ENCODE results near the gene COBL.

Gene COBL

DNA sequence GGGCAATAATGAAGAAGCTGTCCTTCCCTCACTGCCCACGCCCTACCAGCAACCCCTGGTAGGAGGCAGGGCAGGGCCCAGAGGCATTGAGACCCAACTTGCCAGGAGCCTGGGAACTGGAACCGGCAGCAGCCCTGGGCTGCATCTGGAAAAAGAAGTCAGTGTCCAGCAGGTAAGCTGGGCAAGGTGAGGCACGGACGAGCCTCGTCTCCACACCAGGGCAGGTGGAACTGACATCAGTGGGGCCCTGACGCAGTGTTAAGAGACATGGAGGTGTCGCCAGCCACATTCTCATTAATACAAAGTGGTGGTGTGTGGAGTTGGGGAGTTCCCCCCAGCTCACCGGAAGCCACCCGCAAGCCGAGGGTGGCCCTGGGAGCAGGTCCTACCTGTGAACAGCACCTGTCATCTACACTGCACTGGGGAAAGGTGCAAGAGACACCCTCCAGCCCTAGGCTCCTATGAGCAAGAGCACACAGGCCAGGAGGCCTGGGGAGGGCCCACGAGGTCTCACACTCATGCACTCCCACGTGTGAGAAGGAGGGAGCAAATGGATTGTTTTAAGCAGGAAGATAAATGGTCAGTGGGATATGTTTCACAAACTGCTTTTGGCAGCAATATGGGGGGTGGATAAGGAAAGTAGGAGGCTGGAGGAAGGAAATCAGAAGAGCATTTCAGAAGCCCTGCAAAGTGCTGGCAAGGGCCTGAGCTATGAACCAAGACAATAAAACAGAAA, 53.6 kb downstream of the COBL start:
- no peak for DNase-seq
- Mint-ChIP-seq H3K36me3 (ENCODE audit: low read depth) (no peaks in the 10 kb centered on the region), H3K4me1 (ENCODE audit: low read depth) (no peaks in the 10 kb centered on the region), H3K27ac (no peak overlapping the region), H3K27me3 (no peaks in the 10 kb centered on the region), H3K4me3 (no peak overlapping the region), H3K9me3 (no peaks in the 10 kb centered on the region)

GRCh38 chr7:51261950-51262795, 54.4 kb downstream of the COBL start:
- no peak overlapping the region for H3K4me3 Mint-ChIP-seq
- H3K4me1 Mint-ChIP-seq (ENCODE audit: low read depth): no peaks in the 10 kb centered on the region
- H3K27me3 Mint-ChIP-seq: no peaks in the 10 kb centered on the region
- DNase-seq: no peak
- H3K27ac Mint-ChIP-seq: no peak overlapping the region
- H3K9me3 Mint-ChIP-seq: no peaks in the 10 kb centered on the region
- no peaks in the 10 kb centered on the region for H3K36me3 Mint-ChIP-seq (ENCODE audit: low read depth)

GRCh38 chr7:51261117-51261835, 55.3 kb downstream of the COBL start:
- H3K36me3 Mint-ChIP-seq (ENCODE audit: low read depth): no peaks in the 10 kb centered on the region
- no peak overlapping the region for H3K4me3 Mint-ChIP-seq
- H3K27me3 Mint-ChIP-seq: no peaks in the 10 kb centered on the region
- H3K9me3 Mint-ChIP-seq: no peaks in the 10 kb centered on the region
- H3K4me1 Mint-ChIP-seq (ENCODE audit: low read depth): no peaks in the 10 kb centered on the region
- DNase-seq: no peak
- H3K27ac Mint-ChIP-seq: no peak overlapping the region

GRCh38 chr7:51260516-51260915, 56.1 kb downstream of the COBL start:
- Mint-ChIP-seq H3K36me3 (ENCODE audit: low read depth) (no peaks in the 10 kb centered on the region), H3K27ac (no peak overlapping the region), H3K27me3 (no peaks in the 10 kb centered on the region), H3K4me1 (ENCODE audit: low read depth) (no peaks in the 10 kb centered on the region), H3K4me3 (no peak overlapping the region), H3K9me3 (no peaks in the 10 kb centered on the region)
- DNase-seq: no peak

GRCh38 chr7:51259766-51260165, 56.8 kb downstream of the COBL start:
- Mint-ChIP-seq H3K27ac (no peak overlapping the region), H3K36me3 (ENCODE audit: low read depth) (no peaks in the 10 kb centered on the region), H3K4me1 (ENCODE audit: low read depth) (no peaks in the 10 kb centered on the region), H3K9me3 (no peaks in the 10 kb centered on the region), H3K27me3 (no peaks in the 10 kb centered on the region), H3K4me3 (no peak overlapping the region)
- no peak for DNase-seq

DNA sequence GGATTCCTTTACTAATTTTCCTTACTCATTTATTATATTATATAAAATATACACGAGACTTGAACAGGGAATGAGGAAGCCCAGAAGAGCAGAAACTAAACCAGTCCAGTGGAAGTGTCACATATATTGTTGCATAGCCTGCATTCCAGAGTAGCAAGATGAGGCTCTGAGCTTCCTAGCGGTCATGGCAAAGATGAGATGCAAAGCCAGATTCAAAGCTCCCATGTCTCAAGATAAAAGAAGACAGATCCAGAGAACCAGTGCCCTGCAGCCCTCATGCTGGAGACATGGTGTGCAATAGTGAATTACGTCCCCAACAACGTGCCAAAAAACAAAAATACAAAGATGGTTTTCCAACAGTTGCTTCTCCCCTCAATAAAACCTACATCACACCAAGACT, 59.7 kb downstream of the COBL start:
- Mint-ChIP-seq H3K27ac (no peak overlapping the region), H3K4me1 (ENCODE audit: low read depth) (no peaks in the 10 kb centered on the region), H3K27me3 (no peaks in the 10 kb centered on the region), H3K36me3 (ENCODE audit: low read depth) (no peaks in the 10 kb centered on the region), H3K4me3 (no peak overlapping the region), H3K9me3 (no peaks in the 10 kb centered on the region)
- DNase-seq: no peak

GRCh38 chr7:51256209-51256781, 60.3 kb downstream of the COBL start:
- H3K27me3 Mint-ChIP-seq: no peaks in the 10 kb centered on the region
- no peak for DNase-seq
- H3K27ac Mint-ChIP-seq: no peak overlapping the region
- H3K9me3 Mint-ChIP-seq: no peaks in the 10 kb centered on the region
- no peaks in the 10 kb centered on the region for H3K4me1 Mint-ChIP-seq (ENCODE audit: low read depth)
- H3K4me3 Mint-ChIP-seq: no peak overlapping the region
- H3K36me3 Mint-ChIP-seq (ENCODE audit: low read depth): no peaks in the 10 kb centered on the region

DNA sequence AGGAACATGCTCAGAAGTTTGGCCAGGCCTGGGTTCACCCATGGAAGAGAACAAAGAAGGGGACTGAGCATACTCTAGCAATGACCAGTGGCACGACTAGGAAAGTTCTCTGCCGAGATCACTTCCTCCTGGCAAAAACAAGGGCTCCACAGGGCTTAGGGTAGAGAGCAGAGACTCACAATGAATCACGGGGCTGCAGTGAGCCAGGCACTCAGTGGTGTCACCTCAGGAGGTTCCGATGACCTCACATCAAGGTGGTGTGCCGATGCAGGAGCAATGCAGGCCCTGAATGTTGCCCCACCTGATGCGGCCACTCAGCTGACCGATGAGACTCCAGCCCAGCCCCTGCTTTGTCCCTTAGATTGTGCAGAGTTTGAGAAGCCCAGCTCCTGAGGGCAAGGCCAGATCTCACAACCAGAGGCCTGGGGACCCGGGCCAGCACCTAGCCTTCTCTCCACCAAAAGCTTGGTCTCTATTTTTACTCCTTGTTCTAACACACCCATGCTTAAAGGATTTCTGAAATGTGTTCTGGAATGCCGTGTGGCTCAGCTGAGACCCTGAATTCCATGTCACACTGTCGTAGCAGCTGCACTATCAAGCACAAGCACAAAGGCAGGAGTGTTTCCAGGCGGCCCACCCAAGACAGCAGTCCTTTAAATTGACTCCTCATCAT, 60.9 kb downstream of the COBL start:
- Mint-ChIP-seq H3K9me3 (no peaks in the 10 kb centered on the region), H3K4me3 (no peak overlapping the region), H3K4me1 (ENCODE audit: low read depth) (no peaks in the 10 kb centered on the region), H3K27me3 (no peaks in the 10 kb centered on the region), H3K27ac (no peak overlapping the region), H3K36me3 (ENCODE audit: low read depth) (no peaks in the 10 kb centered on the region)
- no peak for DNase-seq

GRCh38 chr7:51255036-51255435, 61.6 kb downstream of the COBL start:
- Mint-ChIP-seq H3K27ac (no peak overlapping the region), H3K4me3 (no peak overlapping the region), H3K36me3 (ENCODE audit: low read depth) (no peaks in the 10 kb centered on the region), H3K27me3 (no peaks in the 10 kb centered on the region), H3K4me1 (ENCODE audit: low read depth) (no peaks in the 10 kb centered on the region), H3K9me3 (no peaks in the 10 kb centered on the region)
- no peak for DNase-seq

- no peak overlapping the region for H3K27ac Mint-ChIP-seq
- no peaks in the 10 kb centered on the region for H3K27me3 Mint-ChIP-seq
- no peaks in the 10 kb centered on the region for H3K36me3 Mint-ChIP-seq (ENCODE audit: low read depth)
- DNase-seq: no peak
- H3K9me3 Mint-ChIP-seq: no peaks in the 10 kb centered on the region
- H3K4me3 Mint-ChIP-seq: no peak overlapping the region
- no peaks in the 10 kb centered on the region for H3K4me1 Mint-ChIP-seq (ENCODE audit: low read depth)
These were observed 63.5 kb downstream of the COBL start for GRCh38 chr7:51253157-51253556.

GRCh38 chr7:51251290-51251689, 65.3 kb downstream of the COBL start:
- H3K36me3 Mint-ChIP-seq (ENCODE audit: low read depth): no peaks in the 10 kb centered on the region
- H3K9me3 Mint-ChIP-seq: no peaks in the 10 kb centered on the region
- no peaks in the 10 kb centered on the region for H3K4me1 Mint-ChIP-seq (ENCODE audit: low read depth)
- no peak overlapping the region for H3K4me3 Mint-ChIP-seq
- peaks cover 5% of the 10 kb centered on the region for H3K27me3 Mint-ChIP-seq
- H3K27ac Mint-ChIP-seq: no peak overlapping the region
- no peak for DNase-seq

DNA sequence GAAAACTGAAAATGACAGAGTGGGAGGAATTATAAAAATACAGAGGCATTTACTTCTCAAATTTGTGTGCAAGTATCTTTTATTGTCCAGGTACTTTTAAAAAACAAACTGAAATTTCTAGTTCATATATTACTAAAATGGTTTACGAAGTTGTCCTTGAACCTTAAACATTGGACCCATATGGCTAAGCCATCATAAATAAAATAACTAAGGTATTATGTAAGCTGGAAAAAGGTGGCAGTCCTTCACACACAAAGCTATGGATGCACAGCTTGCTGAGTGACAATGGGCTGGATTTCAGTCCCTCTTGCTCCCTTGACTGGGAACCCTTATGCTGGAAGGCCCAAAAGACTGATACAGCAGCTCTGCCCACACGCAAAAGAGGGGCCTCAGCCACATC, 66.1 kb downstream of the COBL start:
- no peaks in the 10 kb centered on the region for H3K9me3 Mint-ChIP-seq
- no peaks in the 10 kb centered on the region for H3K4me1 Mint-ChIP-seq (ENCODE audit: low read depth)
- DNase-seq: no peak
- no peak overlapping the region for H3K4me3 Mint-ChIP-seq
- no peaks in the 10 kb centered on the region for H3K36me3 Mint-ChIP-seq (ENCODE audit: low read depth)
- H3K27me3 Mint-ChIP-seq: peaks cover 5% of the 10 kb centered on the region
- no peak overlapping the region for H3K27ac Mint-ChIP-seq

- Mint-ChIP-seq H3K9me3 (no peaks in the 10 kb centered on the region), H3K4me3 (no peak overlapping the region), H3K27ac (no peak overlapping the region), H3K27me3 (peaks cover 8% of the 10 kb centered on the region), H3K4me1 (ENCODE audit: low read depth) (no peaks in the 10 kb centered on the region), H3K36me3 (ENCODE audit: low read depth) (no peaks in the 10 kb centered on the region)
- no peak for DNase-seq
These were observed 66.6 kb downstream of the COBL start for GRCh38 chr7:51249991-51250390.

All from activated T-cell treated with anti-CD3 and anti-CD28 coated beads, Interleukin-2, amount 50 U/mL, for 24 hours (primary cell).